ENCODE measurements around the gene SLCO4A1. TPM values are rescaled to one million over a fixed set of nuclear protein-coding genes. Genes with fewer than 3 reads are reported as not detected.

SLCO4A1 gene
- total RNA-seq, 1 experiment from 2014 or later: 27.0 TPM

DNA sequence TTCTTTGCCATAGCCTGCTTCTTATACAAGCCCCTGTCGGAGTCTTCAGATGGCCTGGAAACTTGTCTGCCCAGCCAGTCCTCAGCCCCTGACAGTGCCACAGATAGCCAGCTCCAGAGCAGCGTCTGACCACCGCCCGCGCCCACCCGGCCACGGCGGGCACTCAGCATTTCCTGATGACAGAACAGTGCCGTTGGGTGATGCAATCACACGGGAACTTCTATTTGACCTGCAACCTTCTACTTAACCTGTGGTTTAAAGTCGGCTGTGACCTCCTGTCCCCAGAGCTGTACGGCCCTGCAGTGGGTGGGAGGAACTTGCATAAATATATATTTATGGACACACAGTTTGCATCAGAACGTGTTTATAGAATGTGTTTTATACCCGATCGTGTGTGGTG, 29.5 kb downstream of the SLCO4A1 start:
- DNase-seq (ENCODE audit: unreplicated experiment): no peak
- ChIA-PET CTCF (no interaction called here), POLR2A (no interaction called here)
- Mint-ChIP-seq H3K4me3 (ENCODE audit: unreplicated experiment) (no peak overlapping the region), H3K4me1 (ENCODE audit: insufficient read depth, unreplicated experiment) (peaks cover 10% of the 10 kb centered on the region), H3K36me3 (ENCODE audit: insufficient read depth, unreplicated experiment) (peaks cover 43% of the 10 kb centered on the region), H3K9me3 (ENCODE audit: unreplicated experiment) (no peaks in the 10 kb centered on the region), H3K27ac (ENCODE audit: low read depth, unreplicated experiment) (no peak overlapping the region), H3K27me3 (ENCODE audit: insufficient read depth, unreplicated experiment) (no peaks in the 10 kb centered on the region)
- intact Hi-C loops (cut with micrococcal nuclease): no loop called here
- TF ChIP-seq, protein P1, sequence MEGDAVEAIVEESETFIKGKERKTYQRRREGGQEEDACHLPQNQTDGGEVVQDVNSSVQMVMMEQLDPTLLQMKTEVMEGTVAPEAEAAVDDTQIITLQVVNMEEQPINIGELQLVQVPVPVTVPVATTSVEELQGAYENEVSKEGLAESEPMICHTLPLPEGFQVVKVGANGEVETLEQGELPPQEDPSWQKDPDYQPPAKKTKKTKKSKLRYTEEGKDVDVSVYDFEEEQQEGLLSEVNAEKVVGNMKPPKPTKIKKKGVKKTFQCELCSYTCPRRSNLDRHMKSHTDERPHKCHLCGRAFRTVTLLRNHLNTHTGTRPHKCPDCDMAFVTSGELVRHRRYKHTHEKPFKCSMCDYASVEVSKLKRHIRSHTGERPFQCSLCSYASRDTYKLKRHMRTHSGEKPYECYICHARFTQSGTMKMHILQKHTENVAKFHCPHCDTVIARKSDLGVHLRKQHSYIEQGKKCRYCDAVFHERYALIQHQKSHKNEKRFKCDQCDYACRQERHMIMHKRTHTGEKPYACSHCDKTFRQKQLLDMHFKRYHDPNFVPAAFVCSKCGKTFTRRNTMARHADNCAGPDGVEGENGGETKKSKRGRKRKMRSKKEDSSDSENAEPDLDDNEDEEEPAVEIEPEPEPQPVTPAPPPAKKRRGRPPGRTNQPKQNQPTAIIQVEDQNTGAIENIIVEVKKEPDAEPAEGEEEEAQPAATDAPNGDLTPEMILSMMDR (IDR thresholded peaks at IDR 0.05; ENCODE audit: unreplicated experiment): no peak
- BruUV-seq (replicated peaks): no TSS peak

DNA sequence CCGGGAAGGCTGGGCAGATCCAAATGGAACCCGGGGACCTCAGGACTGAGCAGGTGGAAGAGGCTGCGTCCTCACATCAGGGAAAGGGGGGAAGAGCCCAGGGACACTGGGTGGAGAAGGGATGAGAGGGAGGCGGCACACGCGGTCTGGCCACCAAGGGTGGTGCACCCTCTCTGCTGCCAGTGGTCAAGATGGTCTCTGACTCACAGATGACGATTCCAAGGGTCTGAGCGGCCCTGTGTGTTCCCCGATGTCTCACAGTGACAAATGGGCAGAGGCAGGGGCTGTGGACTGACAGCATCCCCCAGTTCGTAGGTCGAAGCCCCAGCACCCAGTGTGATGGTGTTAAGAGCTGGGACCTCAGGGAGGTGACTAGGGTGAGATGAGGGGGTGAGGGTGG, 32.1 kb downstream of the SLCO4A1 start:
- ChIA-PET CTCF (interaction anchor here (0.6 to 2.1 kb wide), 7 partner anchors 18 to 178 kb away, joined by 3 to 6 read pairs (median 4); no protein-coding TSS in a partner anchor), POLR2A (interaction anchor here (1.4 kb wide), 1 partner anchor 10 kb away, joined by 4 read pairs; no protein-coding TSS in a partner anchor)

DNA sequence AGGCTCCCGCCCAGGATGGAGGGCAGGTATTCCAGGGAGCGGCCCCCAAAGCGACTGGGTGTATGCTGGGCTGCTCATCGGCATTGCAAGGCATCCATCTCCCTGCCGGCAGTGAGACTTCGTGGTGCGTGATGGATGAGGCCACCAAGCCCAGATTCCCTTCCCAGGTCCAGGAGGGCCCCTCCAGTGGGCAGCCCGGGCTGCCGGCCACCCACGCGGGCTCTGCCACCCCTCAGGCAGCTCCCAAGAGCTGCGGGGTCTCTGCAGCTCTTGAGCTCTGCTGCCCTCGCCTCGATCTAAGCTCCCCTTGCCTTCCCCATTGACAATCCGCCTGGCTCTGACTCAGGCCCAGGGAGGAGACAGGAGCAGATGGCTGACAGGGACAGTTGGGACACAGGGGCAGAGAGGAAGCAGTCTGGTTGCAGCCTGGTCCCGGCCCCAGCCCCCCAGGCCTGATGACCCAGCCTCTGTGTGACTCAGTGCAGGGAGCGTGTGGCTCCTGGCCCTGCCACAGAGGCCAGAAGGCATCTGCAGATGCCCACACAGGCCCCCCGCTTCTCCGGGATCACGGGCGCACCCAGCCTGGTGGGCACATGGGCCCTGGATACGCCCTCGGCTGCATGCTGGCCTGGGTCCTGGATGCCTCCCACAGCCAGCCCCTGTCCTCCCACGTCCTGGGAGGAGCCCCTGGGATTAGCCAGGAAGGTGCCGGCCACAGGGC, 33.0 kb downstream of the SLCO4A1 start:
- H3K27ac Mint-ChIP-seq (ENCODE audit: low read depth, unreplicated experiment): no peak overlapping the region
- intact Hi-C loops (cut with micrococcal nuclease): no loop called here
- ChIA-PET POLR2A (interaction anchor here (0.7 to 1.4 kb wide), 3 partner anchors 9 to 779 kb away, joined by 3 to 4 read pairs (median 3); no protein-coding TSS in a partner anchor), CTCF (interaction anchor here (0.6 to 1.8 kb wide), 4 partner anchors 29 to 179 kb away, joined by 3 to 5 read pairs (median 4); no protein-coding TSS in a partner anchor)
- peaks cover 21% of the 10 kb centered on the region for H3K36me3 Mint-ChIP-seq (ENCODE audit: insufficient read depth, unreplicated experiment)
- H3K9me3 Mint-ChIP-seq (ENCODE audit: unreplicated experiment): peaks cover 9% of the 10 kb centered on the region
- H3K4me3 Mint-ChIP-seq (ENCODE audit: unreplicated experiment): no peak overlapping the region
- H3K27me3 Mint-ChIP-seq (ENCODE audit: insufficient read depth, unreplicated experiment): no peaks in the 10 kb centered on the region
- DNase-seq (ENCODE audit: unreplicated experiment): no peak
- no TSS peak for BruUV-seq (replicated peaks)
- TF ChIP-seq, protein P1 (IDR thresholded peaks at IDR 0.05; ENCODE audit: unreplicated experiment): no peak
- H3K4me1 Mint-ChIP-seq (ENCODE audit: insufficient read depth, unreplicated experiment): peaks cover 8% of the 10 kb centered on the region

More for the DNA sequence above, 32.1 kb downstream of the SLCO4A1 start:
- DNase-seq (ENCODE audit: unreplicated experiment): no peak
- no peaks in the 10 kb centered on the region for H3K27me3 Mint-ChIP-seq (ENCODE audit: insufficient read depth, unreplicated experiment)
- H3K27ac Mint-ChIP-seq (ENCODE audit: low read depth, unreplicated experiment): no peak overlapping the region
- intact Hi-C loops (cut with micrococcal nuclease): no loop called here
- TF ChIP-seq, protein P1 (IDR thresholded peaks at IDR 0.05; ENCODE audit: unreplicated experiment): no peak
- peaks cover 31% of the 10 kb centered on the region for H3K36me3 Mint-ChIP-seq (ENCODE audit: insufficient read depth, unreplicated experiment)
- no TSS peak for BruUV-seq (replicated peaks)
- no peak overlapping the region for H3K4me3 Mint-ChIP-seq (ENCODE audit: unreplicated experiment)
- peaks cover 8% of the 10 kb centered on the region for H3K4me1 Mint-ChIP-seq (ENCODE audit: insufficient read depth, unreplicated experiment)
- H3K9me3 Mint-ChIP-seq (ENCODE audit: unreplicated experiment): no peaks in the 10 kb centered on the region

DNA sequence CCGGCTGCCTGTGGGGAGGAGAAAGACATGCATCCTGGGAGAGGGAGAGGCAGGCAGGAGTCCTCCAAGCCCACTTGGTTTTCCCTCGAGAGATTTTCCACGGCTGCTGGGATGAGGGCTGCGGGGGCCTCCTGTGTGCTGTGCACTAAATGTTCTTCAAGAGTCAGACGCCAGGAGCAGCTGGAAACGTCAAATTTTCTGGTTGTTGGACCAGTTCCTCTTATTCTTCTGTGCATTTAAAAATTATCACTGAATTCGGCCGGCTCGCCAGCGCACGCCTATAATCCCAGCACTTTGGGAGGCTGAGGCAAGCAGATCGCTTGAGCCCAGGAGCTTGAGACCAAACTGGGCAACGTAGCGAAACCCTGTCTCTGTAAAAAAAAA, 33.6 kb downstream of the SLCO4A1 start:
- ChIA-PET POLR2A (interaction anchor here (0.8 kb wide), 1 partner anchor 10 kb away, joined by 3 read pairs; no protein-coding TSS in a partner anchor), CTCF (interaction anchor here (0.6 kb wide), 1 partner anchor 29 kb away, joined by 3 read pairs; no protein-coding TSS in a partner anchor)
- H3K27me3 Mint-ChIP-seq (ENCODE audit: insufficient read depth, unreplicated experiment): no peaks in the 10 kb centered on the region
- TF ChIP-seq, protein P1 (IDR thresholded peaks at IDR 0.05; ENCODE audit: unreplicated experiment): no peak
- H3K36me3 Mint-ChIP-seq (ENCODE audit: insufficient read depth, unreplicated experiment): peaks cover 16% of the 10 kb centered on the region
- H3K27ac Mint-ChIP-seq (ENCODE audit: low read depth, unreplicated experiment): no peak overlapping the region
- peaks cover 8% of the 10 kb centered on the region for H3K4me1 Mint-ChIP-seq (ENCODE audit: insufficient read depth, unreplicated experiment)
- H3K9me3 Mint-ChIP-seq (ENCODE audit: unreplicated experiment): peaks cover 9% of the 10 kb centered on the region
- no peak overlapping the region for H3K4me3 Mint-ChIP-seq (ENCODE audit: unreplicated experiment)
- BruUV-seq (replicated peaks): no TSS peak
- intact Hi-C loops (cut with micrococcal nuclease): no loop called here
- DNase-seq (ENCODE audit: unreplicated experiment): no peak
